ENCODE measurements around the gene FGF22.
A peak's percentile ranks its signal among the peaks of the same experiment; 100 is the strongest.

FGF22 gene

GRCh38 chr19:674282-675151 is 34.8 kb downstream of the FGF22 start:
- TF ChIP-seq CTCF (conservative IDR thresholded peaks at IDR 0.05): no peak
- no peak overlapping the region for H3K27ac ChIP-seq

- peak overlapping the region; percentile 49; the same call in 1 of the 2 replicates for H3K27ac ChIP-seq
- TF ChIP-seq CTCF (conservative IDR thresholded peaks at IDR 0.05): no peak
These were observed 36.3 kb downstream of the FGF22 start for GRCh38 chr19:676007-676338.

GRCh38 chr19:676339-677105 is 36.8 kb downstream of the FGF22 start, which contains the start of gene FSTL3:
TSS of gene FSTL3 (plus strand) at chr19:676392. CDS start at chr19:676424, 32 bp downstream.
- H3K27ac ChIP-seq: peak within 1 kb of the TSS; percentile 49; the same call in 1 of the 2 replicates
- TF ChIP-seq CTCF (conservative IDR thresholded peaks at IDR 0.05): no peak

DNA sequence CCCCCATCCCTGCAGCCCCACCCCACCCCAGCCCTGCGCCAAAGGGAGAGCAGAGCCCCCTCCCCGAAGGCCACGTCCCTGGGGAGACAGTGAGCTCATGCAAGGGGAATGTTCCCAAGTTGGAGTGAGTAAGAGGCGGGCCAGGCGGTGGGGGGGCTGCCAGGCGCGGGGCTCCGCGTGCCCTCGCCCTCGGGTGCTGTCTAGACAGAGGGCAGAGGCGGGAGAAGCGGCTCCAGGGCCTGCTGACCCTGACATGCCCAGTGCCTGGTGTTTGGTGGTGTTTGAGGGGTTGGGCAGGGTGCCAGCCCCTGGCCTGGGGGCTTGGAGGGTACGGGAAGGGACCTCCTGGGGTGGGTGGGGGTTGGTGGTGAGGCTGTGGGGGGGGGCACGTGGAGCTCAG is 37.5 kb downstream of the FGF22 start:
- no peak overlapping the region for H3K27ac ChIP-seq

GRCh38 chr19:677601-678436 is 38.1 kb downstream of the FGF22 start:
- no peak overlapping the region for H3K27ac ChIP-seq
- no peak for TF ChIP-seq CTCF (conservative IDR thresholded peaks at IDR 0.05)

More for the DNA sequence above, 37.5 kb downstream of the FGF22 start:
- TF ChIP-seq CTCF (conservative IDR thresholded peaks at IDR 0.05): no peak

DNA sequence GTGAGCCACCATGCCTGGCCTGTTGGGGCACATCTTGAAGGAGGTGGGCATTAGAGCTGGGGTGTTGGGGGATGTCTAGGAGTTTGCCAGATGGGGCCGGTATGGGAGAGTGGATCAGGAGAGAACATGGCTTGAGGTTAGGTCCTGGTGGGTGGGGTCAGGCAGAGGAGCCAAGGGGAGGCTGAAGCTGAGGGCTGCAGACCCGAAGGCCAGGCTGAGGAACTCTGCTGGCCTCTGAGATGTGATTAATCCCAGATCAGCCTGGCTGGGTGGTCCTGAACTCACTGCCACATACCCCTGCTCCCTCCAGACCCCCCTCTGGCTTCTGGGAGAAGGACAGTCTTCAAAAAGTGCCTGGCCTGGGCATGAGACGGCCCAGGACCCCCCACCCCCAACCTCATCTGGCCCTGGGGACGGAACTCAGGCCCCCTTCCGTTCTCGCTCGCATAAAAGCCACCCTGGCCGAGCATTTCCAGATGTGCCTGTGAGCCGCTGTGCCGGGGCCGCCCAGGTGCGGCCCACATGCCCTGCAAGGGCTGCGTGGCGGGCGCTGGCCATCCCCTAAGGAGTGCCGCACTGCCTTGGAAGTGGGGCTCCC is 39.2 kb downstream of the FGF22 start:
- H3K27ac ChIP-seq: peak overlapping the region; percentile 95; the same call in 1 of the 2 replicates
- no peak for TF ChIP-seq CTCF (conservative IDR thresholded peaks at IDR 0.05)
